HG03575 (cell line): ENCODE results near the gene ATXN7.

ENCODE experiments used
- ATAC-seq: cut with Tn5 transposase; IDR thresholded peaks from one replicate; pipeline ENCODE4 v1.9.1; 2021; ENCODE audit not compliant: unreplicated experiment, insufficient number of reproducible peaks, low FRiP score; ENCODE audit errors: extremely low read depth

The ATXN7 gene

GRCh38 chr3:63863150-63864007, at the start of gene ATXN7, which contains the start of gene THOC7:
Gene ATXN7 (plus strand): TSS chr3:63863867. CDS start chr3:63912599, 48,732 bp downstream.
Gene THOC7 (minus strand): TSS chr3:63863805. CDS start chr3:63863790, 15 bp downstream.
- no peak for ATAC-seq

DNA sequence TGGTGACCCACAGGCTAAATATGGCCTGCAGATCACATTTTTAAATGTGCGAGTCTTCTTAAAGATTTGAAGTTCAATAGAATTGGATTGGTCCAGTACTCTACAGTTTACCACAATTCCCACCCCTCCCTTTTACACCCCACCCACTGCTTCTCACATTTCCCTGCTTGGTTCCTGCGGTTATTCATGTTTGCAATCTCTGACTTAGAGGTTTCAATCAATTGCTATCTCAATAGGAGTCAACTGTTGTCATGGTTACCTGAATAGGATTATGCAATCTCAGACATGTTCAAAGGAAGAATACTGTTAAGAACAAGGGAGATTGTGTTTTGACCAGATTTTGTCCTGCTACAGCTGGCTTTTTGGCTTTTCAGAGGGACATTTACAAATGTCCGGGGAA, 49.4 kb upstream of the ATXN7 start:
- no peak for ATAC-seq

GRCh38 chr3:63817225-63817624, 46.4 kb upstream of the ATXN7 start:
- ATAC-seq = no peak

DNA sequence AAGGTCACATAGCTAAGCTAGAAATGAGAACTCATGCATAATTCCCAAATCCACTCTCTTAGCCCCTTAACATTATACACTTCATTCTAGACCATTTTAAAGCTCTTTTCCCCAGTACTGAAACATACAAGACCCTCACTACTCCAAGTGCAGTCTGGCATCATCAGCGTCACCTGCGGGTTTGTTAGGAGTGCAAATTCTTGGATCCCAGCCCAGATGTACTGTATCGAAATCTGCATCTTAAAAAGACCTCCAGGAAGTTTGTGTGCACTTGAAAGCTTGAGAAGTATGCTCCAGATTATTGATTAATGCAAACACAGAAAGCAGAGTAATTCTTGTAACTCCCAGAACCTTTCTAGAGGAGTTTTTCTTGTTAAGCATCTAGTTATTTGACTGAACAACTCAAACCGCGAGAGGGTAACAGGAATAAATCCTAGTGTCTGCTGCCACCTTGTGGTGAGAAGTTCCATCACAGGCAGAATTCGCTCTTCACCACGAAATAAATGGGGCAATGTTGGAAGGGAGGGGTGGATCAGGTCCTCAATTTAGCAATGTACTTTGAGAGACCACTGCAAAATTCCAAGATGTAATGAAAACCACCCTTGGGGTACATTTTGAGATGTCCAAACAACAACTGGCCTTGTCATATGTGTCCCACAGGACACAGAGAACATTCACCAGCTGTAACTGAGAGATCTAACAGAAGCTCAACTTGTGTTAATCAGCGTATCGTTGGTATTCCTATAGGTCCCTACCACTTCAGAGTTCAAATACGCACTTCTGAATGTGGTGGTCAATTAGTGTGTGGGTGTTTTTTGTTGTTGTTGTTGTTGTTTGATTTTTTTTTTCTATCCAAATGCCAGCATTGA, 45.2 kb upstream of the ATXN7 start:
- ATAC-seq = no peak

DNA sequence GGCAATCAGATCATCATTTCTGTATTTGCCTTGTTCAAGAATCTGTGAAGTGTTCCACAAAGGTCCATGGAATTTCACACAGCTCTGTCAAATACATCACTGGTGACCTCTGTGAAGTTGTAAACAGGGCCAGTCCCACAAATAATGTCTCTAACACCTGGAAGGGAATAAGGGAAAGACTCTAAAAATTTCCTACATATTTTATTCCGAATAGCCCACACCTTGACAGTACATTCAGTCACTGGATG, 44.6 kb upstream of the ATXN7 start, which contains the start of gene C3orf49:
Gene C3orf49 (plus strand): TSS at position 149 of the 248 bp plus-strand sequence. CDS start 173 bp downstream, outside the sequence.
- ATAC-seq = no peak

- no peak for ATAC-seq
Observed at GRCh38 chr3:63824309-63824708, 39.4 kb upstream of the ATXN7 start.

- no peak for ATAC-seq
Observed at GRCh38 chr3:63830526-63830925, 33.1 kb upstream of the ATXN7 start.

- ATAC-seq = no peak
Observed at GRCh38 chr3:63832395-63832794, 31.3 kb upstream of the ATXN7 start.

DNA sequence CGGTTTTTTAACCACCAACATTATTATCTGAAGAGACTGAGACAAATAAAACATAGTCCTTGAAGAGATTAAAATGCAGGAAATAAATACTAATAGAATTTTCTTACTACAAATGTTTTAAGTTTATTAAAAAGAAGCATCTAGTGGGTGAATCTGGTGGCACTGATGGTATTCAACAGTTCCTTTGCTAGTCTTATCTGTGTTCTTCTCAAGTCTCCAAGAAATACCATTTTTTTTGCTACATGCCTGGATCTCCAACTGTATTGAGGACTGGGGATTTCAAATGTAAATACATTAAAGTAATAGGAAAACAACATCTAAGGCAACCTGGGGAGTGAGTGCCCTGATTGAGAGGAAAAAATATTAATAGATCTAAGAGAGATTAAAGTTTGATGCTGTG, 22.0 kb upstream of the ATXN7 start:
- no peak for ATAC-seq

DNA sequence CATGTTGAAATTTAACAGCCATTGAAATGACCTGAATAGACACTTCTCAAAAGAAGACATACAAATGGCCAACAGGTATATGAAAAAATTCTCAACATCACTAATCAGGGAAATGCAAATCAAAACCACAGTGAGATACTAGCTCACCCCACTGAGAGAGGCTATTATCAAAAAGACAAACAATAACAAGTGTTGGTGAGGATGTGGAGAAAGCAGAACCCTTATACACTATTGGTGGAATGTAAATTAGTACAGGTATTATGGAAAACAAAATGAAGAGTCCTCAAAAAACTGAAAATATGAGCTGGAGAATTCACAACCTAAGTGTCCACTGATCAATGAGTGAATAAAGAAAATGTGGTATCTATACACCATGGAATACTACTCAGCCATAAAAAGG, 21.5 kb upstream of the ATXN7 start:
- no peak for ATAC-seq

DNA sequence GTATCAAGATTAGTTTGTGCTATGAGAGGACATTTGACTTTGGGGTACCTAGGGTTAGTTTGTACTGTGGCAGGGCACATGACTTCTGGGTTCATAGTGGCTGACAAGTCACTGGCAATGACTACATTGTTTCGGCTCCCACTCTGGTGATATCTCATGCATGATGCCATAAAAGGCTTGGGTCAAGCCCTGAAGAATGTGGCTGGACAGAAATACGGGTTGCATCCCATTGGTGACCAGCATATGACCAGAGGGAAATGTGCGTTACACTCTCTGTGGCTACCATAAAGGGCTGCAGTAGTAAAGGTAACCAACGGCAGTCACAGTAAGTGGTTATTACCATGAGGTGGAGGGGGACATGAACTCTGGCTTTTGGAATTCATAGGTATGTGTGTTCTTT, 18.5 kb upstream of the ATXN7 start:
- no peak for ATAC-seq

DNA sequence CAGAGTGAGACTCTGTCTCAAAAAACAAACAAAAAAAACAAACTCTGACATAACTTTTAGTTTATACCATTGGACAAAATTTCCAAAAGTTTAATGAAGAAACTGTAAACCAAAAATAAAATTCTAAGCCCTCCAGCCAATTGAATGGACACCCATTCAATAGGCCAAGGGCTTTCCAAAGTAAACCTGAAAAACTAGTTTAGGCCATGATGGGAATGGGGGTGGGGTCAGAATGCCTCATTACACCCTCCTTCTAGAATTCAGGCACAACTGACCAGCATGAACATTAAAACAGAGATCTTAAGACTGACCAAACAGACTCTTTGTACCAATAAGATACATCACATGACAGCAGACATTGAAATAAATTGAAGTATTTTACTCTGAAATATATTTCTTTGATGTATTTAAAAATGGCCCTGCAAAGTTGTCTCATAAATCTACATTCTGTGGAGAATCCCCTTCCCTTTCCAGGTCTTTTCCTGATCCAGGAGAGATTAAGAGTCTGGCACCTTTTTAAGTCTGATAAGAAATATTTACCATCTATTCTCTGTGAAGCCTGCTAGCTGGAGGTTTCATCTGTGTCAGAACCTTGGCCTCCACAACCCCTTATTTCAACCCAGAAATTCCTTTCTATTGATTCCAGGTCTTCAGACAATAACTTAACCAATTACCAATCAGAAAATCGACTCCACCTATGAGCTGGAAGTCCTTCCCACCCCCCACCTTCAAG, 15.8 kb upstream of the ATXN7 start:
- ATAC-seq = no peak

DNA sequence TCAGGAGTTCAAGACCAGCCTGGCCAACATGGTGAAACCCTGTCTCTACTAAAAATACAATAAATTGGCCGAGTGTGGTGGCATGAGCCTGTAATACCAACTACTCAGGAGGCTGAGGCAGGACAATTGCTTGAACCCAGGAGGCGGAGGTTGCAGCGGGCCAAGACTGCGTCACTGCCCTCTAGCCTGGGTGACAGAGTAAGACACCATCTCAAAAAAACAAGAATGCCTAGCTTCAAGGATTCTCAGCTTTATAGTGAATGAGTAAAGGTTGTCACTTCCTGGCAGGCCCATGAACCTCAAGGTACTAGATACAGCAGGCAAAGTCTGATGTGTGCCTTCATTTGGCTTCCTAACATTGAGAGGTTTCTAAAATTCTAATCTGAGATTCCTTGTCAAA, 14.5 kb upstream of the ATXN7 start:
- no peak for ATAC-seq

DNA sequence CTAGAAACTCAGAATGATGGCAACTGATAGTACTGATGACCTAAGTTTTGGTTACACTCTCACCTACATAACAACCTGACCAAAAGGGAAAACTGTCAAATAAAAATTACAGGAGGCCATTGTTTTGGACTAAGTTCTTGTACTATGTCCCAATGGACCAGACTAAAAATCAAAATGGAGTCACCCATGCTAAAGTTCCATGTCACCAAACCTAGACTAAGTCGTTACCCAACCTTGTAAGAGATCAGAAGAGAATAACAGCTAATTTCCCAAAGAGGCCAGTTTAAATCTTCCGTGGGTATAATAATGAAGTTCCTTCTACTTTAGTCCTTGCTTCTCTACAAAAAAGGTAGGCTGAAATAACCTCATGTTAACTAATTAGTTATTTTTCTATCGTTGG, 12.4 kb upstream of the ATXN7 start:
- no peak for ATAC-seq

- ATAC-seq = no peak
Observed at GRCh38 chr3:63853106-63853505, 10.6 kb upstream of the ATXN7 start.

GRCh38 chr3:63855333-63855940, 8.2 kb upstream of the ATXN7 start:
- ATAC-seq = no peak

GRCh38 chr3:63857311-63857710, 6.4 kb upstream of the ATXN7 start:
- ATAC-seq = no peak

DNA sequence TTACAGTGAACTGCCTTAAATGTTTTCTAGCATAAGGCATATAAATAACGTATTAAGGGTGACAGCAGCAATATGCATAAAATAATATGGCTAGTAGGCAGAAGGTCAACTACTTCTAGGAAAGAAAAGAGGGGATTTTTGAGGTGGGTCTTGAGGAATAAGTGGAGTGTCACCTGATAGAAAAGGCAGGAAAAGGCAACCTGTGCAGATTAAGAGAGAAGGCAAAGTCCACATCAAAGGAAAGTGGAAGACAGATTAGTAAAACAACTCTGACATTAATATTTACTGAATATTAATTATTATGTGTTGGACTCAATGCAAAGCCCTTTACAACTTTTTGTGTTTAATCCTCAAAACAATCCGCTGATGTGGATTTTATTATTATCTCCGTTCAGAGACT, 2.9 kb upstream of the ATXN7 start:
- no peak for ATAC-seq

GRCh38 chr3:63861306-63861705, 2.4 kb upstream of the ATXN7 start:
- ATAC-seq = no peak
